HG03025 (cell line): Measurements from ENCODE around the gene FOSL2.

Source experiments
- ATAC-seq: cut with Tn5 transposase; IDR thresholded peaks from one replicate; pipeline ENCODE4 v1.9.1; 2021; ENCODE audit warnings: mild to moderate bottlenecking, moderate library complexity; ENCODE audit not compliant: unreplicated experiment, low FRiP score

Gene FOSL2

DNA sequence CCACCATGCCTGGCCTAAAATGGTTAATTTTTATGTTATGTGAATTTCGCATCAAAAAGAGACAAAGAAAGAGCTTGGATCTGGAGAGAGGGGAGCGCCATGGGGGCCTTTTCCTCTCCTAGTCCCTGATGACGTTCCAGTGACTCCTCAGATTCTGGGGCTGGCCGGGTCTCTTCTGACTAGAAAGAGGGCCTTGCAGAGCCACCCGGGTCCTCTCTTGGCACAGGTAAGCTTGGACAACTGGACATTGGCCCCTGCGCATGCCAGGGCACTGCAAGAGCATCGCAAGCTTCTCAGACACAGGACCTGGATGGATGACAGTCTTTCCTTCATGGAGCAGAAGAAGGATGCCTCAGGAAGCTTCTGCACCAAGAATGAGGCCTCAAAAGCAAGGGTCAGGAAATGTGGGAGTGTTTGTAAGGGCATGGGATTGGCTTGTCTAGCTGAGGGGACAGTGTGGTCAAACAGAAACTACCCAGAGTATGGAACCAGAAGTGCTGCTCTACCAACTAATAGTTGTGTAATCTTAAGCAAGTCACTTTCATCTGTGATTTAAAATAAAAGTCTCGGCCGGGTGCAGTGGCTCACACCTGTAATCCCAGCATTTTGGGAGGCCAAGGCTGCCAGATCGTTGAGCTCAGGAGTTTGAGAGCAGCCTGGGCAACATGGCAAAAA lies 35.2 kb downstream of the FOSL2 start:
- ATAC-seq, result no peak

DNA sequence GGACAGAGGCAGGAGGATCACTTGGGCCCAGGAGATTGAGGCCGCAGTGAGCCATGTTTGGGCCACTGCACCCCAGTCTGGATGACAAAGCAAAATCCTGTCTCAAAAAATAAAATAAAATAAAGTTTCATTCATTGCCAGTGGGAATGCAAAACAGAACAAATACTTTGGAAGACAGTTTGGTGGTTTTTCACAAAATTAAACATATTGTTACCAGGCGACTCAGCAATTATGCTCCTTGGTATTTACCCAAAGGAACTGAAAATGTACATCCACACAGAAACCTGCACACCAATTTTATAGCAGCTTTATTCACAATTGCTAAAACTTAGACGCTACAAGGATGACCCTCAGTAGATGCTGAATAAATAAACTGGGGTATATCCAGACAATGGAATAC lies 35.8 kb downstream of the FOSL2 start:
- ATAC-seq, result no peak

DNA sequence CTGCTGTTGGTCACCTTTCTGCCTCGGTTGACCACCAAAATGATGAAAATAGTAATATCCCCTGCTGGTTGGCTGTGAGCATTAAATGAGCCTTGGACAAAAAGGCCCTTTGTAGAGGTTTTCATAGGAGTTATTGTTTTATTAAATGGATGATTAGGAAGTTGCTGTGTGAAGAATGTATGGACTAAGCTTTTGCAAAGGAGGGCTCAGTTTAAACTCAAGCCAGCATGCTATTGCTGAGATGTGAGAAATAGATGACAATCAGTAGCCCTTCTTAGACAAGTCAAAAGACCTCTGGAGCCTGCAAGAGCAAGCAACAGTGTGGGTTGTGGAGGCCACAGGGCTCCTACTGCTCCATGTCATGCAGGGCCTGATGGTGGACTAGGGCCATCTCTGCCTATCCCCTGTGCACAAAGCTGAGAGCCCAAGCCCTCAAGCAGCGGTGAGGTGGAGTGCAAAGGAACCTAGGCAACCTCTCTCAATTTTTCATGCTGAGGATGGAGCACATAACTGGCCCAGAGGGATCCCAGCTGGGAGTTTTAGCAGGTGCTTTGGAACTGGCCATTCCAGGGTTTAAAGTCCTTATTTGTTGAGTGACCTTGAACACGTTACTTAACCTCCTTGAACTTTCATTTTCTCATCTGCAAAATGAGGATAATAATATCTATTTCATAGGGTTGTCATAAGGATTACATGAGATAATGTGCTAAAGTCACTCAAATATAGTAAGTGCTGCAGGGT lies 37.1 kb downstream of the FOSL2 start:
- no peak for ATAC-seq

DNA sequence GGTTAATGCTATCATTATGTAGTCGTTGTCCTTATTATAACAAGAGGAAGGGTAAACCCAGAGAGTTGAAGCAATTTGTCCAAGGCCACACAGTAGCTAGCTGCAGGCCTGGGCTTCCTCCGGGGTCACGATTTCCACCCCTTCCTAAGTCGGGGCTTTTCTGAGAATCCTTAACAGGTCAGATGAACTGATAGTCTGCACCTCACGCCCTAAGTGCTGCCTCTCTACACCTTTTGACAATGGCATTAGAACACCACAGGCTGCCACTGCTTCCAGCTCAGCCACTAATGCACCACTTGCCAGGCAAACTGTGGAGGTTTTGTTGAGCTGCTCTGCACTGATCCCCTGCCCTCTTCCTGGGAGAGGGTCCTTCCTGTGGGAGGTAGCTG lies 37.7 kb downstream of the FOSL2 start:
- no peak for ATAC-seq

DNA sequence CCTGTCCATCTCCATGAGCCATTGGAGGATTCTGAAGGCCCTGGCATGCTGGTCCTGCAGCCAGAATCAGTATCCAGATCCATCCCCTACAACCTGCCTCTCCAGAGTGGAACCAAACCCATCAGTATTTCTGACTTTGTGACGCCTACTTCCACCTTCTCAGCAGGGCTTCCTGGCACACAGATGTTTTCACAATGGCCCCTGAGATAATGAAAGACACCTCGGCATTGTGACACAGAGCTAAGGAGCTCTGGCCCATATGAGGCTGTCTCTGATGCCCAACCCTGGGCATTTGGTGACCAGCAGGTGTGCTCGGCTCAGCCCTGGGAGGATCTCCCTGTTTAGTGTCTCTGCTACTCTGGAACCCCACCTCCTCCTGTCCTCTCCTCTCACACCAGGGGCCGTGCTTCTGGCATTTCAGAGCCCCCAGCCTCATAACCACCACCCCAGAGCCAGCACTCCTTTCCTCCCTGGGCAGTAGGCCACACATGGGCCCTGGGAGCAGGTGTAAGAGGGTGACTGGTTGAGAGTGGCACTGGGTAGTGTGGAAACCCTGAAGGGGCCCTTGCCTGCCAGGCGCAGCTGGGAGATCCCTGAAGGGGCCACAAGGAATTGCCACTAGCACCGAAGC lies 38.2 kb downstream of the FOSL2 start:
- no peak for ATAC-seq

DNA sequence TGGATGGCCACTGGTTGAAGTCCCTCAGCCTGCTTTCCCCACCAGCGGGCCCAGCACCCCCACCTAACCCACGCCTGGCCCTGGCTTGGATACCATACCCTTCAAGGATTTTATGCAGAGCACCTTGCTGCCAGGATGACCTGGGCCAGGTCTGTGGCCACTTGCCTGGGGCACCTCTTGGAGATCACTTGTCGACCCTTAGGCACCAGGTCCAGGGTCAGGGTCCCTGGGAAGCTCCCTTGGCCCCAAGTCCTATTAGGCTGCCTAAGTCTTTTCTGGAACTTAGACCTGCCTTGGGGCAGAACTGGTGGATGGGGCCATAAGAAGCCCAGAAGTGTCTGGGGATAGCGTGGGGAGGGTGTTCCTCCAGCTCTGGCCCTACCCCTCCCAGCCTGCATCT lies 39.1 kb downstream of the FOSL2 start:
- no peak for ATAC-seq

DNA sequence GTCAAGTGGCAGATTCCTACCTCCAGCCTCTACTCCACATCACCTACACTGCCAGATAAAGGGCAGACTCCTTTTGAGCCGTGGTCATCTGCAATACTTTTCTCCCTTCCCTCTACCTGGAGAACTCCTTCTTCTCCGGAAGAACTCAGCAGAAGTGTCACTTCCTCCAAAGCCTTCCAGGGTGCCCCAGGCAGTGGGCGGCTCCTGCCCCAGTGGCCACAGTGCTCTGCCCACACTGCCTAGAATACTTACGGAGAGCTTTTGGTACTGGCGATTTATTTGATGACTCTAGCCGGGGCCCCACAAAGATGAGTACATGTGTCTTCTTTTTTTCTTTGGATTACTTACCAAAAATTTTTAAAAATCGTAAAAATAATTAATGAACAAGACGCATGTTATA lies 39.7 kb downstream of the FOSL2 start:
- ATAC-seq, result no peak

DNA sequence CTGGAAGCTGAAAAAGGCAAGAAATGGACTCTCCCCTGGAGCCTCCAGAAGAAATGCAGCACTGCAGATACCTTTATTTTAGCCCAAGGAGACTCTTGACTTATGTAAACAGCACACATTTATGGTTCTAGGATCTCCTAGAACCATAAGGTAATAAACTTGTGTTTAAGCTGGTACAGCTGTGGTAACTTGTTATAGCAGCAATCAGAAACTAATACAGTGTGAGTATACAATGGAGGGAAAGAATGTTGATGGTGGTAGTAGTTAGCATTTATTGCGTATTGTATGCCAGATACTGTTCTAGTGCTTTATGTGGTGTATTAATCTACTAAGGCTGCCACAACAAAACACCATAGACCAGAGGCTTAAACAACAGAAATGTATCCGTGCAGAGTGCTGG lies 40.6 kb downstream of the FOSL2 start:
- ATAC-seq, result no peak

DNA sequence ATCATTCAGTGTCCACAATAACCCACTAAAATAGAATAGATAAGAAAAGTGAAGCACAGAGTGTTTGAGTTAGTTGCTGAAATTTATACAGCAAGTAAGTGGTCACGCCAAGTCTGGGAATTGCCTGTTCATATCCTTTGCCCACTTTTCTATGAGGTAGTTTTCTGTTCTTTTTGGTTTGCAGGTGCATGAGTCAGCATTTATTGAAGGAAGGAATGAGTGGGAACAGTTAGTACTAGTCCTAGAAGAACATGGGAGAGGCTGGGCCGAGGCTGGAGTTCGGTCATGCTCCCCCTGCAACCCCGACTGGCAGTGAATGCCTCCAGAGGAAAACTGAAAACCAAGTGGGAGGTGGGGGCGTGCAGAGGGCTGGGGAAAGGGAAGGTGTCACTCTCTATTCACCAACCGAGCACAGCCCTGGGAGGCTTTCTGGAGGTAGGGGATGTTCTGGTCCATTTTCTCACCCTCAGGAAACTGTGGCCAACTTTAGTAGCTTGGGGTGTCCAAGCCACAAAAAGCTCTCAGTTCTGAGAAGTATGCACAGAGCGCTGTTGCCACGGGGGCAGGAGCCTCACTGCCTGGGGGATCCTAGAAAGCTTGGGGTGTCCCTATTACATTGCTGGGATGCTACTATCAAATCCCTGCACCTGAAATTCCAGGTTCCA lies 41.4 kb downstream of the FOSL2 start:
- no peak for ATAC-seq

DNA sequence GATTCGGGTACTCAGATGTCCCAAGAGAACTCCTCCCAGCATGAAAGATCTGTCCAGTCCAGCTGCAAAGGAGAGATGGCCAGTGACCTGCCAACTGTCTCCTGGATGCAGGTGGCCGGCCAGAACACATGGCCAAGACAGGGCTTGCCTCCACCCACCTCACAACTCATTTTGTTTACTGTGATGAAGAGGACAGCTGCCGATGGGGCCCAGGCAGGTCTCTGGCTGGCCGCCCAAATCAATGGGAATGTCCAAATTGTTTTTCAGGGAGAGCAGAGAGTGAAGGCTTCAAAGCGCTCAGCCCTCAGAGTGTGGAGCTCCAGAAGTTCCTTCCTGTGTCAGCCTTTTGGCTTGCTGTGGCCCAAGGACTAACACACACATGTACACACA lies 41.9 kb downstream of the FOSL2 start:
- no peak for ATAC-seq

DNA sequence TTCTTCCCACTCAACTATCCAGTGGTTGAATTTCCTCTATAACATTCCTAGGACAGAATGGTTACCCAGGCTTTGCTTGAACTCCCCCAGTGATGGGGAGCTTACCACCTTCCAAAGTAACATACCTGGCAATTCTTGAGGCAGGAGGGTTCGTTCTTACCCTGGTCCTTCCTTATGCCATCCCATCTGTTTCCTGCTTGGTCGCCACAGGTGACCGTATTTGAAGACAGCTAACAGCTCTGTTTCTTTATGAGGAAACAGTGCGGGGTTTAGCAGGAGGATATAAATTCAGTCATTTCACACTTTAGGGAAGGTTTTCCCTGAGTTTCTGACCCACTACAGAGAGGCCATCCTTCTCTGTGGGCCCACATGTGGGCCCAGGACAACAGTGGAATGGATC lies 42.6 kb downstream of the FOSL2 start:
- no peak for ATAC-seq

DNA sequence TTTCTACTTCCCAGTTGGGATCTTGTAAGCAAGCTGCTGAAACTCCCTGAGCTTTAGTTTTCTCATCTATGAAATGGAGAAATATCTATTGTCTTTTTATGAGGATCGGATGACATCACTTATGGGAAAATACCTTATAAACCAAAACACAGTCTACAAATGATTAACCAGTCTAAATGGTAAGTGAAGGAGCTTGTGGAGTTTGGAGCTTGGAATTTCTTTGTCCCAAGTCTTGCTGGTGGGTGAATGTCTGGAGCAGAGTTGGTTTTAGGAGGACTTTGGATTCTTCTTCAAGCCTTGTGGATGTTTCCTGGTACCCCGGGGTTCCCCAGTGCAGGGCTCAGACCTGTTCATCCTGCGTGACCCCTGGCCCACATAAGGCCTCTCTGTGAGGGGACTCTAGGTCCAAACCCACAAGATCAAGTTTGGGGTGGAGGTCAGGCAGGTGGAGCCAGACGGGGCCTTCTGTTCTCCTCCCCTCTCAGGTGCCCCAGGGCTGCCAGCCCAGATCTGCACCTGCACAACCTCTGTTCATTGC lies 43.2 kb downstream of the FOSL2 start:
- no peak for ATAC-seq

DNA sequence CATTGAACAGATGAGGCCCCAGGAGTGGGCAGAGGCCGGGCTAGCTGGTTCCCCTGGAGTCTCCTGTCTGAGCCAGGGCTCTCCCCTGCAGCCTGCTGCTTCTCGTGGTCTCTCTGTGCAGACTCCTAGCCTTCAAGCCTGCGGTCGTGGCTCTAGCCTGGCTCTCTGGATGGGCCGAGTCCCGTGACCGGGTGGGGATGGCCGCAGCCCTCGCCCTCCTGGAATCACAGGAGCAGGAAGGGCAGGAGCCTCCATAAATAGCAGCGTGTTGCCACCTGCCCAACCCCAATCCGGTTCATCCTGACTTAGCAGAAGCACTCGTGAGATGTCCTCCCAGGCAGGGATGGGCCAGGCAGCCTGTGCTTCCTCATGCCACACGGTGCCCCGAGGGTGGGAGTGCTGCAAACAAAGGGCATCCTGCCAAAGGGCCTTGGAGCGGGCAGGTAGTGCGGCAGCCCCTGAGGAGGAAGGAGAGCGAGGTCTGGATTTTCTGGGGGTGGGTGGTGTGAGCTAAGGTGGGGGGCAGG lies 43.9 kb downstream of the FOSL2 start:
- ATAC-seq, result no peak

DNA sequence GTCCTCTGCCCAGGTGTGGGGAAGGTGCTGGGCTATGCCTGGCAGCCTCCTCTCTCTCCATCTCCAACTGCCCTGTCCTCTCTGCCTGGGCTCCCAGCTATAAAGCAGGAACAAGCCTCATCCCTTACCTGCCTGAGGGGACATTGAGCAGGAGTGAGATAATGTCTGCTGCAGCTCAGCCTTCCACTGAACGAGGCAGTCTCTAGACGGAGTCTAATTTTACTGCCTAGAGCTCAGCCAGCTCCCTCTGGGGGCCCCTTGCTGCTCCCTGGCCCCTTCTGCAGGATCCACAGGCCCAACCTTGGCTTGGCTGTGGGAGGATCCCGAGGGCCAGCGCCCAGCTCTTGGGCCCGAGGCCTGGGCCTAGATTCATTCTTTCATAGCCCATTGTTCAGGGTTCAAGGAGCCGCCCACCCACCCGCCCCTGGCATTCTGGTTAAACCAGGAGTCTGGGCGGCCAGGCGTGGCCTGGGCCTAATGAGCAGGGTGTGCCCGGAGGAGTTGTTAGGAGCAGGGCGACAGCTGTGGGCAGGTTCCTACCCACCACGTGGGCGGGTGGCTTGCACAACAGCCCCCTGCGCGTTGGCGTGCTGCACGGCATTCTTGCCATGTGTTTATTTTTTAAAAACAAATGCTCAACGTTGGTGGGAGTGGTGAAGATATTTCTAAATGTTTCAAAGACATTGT lies 44.6 kb downstream of the FOSL2 start:
- ATAC-seq, result no peak

DNA sequence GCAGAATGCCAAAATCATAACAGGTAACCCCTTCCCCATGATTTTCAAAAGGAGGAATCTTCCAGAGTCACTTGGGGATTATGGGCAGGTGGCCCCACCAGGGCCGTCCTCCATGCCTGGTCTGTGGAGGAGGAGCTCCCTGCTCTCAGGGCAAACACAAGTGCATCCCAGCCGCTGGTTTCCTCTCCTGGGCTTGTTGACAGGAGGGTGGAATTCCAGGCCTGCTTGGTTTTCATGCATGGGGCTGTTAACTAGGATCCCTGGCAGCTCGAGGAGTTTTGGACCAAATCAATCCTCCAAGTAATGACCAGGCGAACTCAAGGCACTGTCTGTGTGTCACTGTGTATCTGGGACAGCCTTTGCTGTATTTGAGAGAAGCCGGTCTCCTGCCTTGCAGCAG lies 45.3 kb downstream of the FOSL2 start:
- no peak for ATAC-seq

DNA sequence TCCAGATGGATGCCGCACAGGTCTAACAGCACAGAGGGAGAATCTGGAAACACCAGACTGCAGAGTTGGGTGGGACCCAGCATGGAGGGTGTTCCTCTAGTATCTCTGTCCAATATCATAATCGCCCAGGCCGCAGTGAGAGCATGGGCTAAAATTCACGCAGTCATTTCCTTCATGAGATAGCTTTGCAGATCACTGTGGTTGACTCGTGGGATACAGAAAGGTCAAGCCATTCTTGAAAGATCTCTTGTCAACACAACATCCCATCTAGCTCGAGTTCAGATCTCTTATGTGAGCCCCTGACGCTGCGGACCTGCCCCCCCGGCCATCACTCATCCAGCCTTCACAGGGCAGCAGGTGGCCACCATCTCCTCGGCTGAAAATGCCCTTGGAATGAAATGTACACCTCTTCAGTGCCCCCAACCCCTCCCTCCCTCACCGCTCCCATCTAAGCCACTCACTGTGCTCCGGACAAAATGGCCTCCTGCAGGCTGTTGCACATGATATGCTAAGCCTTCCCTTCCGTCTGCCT lies 45.9 kb downstream of the FOSL2 start:
- ATAC-seq, result no peak

DNA sequence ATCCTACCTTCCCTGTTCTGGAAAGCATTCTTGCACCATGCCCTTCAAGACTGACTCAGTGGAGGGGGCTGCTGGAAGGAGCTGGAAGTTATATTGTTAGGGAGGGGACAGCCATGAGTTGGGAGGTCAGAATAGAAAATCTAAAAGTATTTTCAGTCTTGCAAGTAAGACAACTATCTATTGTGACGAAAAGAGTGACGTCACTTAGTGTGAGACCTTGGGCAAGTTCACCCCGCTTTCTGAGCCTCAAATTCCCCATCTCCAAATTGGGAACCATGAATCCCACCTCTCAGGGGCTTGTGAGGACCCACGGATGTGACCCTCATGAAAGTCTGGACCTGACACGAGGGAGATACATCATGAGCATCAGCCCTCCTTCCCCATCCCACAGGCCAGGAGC lies 46.5 kb downstream of the FOSL2 start:
- no peak for ATAC-seq

DNA sequence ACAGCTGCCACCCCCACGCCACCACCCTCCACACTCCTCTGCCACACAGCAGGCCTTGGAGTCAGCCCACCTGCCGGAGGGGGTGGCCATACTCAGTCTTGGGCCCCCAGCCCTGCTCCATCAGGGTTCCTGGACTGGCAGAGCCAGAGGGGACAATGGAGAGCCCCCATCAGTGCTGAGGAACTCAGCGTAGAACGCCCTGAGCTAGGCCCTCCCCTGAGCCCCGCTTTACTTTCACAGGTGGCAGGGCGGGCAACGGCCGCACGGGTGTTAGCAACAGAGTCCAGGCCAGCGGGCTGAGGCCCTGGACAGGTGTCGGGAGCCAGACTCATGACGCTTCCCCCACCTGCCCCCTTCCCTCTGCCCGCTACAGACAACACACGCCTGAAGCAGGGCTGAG lies 47.1 kb downstream of the FOSL2 start:
- ATAC-seq, result no peak

DNA sequence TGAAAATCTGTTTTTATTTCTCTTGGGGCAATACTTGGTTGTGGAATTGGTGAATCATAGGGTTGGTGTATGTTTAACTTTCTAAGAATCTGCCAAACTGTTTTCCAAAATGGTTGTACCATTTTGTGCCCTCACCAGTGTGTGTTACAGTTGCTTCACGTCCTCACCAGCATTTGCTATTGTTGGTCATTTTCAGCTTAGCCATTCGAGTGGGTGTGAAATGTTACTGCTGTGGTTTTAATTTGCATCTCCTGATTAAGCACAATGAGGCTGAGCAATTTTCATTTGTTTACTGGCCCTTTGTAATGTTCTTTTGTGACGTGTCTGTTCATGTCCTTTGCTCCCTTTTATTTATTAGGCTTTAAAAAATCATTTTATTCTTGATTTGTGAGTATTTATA lies 49.7 kb downstream of the FOSL2 start:
- no peak for ATAC-seq

DNA sequence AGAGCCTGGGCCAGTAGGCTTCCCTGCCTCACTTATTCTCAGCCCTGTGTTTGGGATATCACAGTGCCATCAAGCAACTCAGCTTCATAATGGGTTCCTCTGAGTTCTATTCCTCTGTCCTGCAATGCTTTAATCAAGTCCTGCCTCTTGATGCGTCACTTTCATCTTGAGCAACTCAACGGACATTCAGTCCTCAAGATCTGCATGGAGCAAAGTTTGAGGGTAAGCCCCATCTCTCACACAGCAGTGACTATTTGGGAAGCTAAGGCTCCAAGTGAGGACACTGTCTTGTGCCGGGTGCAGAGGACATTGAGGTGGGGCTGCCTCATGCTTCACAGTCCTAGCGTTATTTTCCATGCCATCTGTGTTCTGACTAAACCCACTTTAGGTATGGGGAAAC lies 52.3 kb downstream of the FOSL2 start:
- no peak for ATAC-seq
